Duodenal mucosa (tissue), 2 donors: Measurements from ENCODE around the gene LMNB1.
"Not testable (repeated sequence)": the region's sequence is repeated elsewhere in the genome, so short reads cannot be mapped to it uniquely, and the experiment has no call there.

ENCODE experiments used
- H3K27ac ChIP-seq: one replicate; pipeline ENCODE4 v1.7.0; 2013; ENCODE audit warnings: low read depth, low read length
- H3K27me3 ChIP-seq, 2 donors: one replicate each; pipeline ENCODE4 v1.7.0; 2013; ENCODE audit warnings: low read length in 2 of 2, control low read depth in 1 of 2; ENCODE audit not compliant: insufficient read depth in 2 of 2, control insufficient read depth in 1 of 2
- H3K36me3 ChIP-seq, 2 donors: one replicate each; pipeline ENCODE4 v1.7.0; 2013; ENCODE audit warnings: low read length in 2 of 2, control low read depth in 1 of 2; ENCODE audit not compliant: insufficient read depth in 2 of 2, control insufficient read depth in 1 of 2
- H3K4me1 ChIP-seq, 2 donors: one replicate each; pipeline ENCODE4 v1.7.0; 2013; ENCODE audit warnings: low read length in 2 of 2, control low read depth in 1 of 2; ENCODE audit not compliant: insufficient read depth in 2 of 2, control insufficient read depth in 1 of 2
- H3K4me3 ChIP-seq, 2 donors: one replicate each; pipeline ENCODE4 v1.7.0; 2013; ENCODE audit warnings: low read length in 2 of 2, low read depth in 1 of 2
- H3K9ac ChIP-seq, 2 donors: one replicate each; pipeline ENCODE4 v1.7.0; 2013; ENCODE audit warnings: low read length in 2 of 2, low read depth in 1 of 2
- H3K9me3 ChIP-seq, 2 donors: one replicate each; pipeline ENCODE4 v1.7.0; 2013; ENCODE audit warnings: low read length in 2 of 2, control low read depth in 1 of 2; ENCODE audit not compliant: control insufficient read depth in 1 of 2

The LMNB1 gene

GRCh38 chr5:126843375-126843774 is 66.4 kb downstream of the LMNB1 start:
- H3K4me1 ChIP-seq, H3K9me3 ChIP-seq, H3K9ac ChIP-seq, H3K27ac ChIP-seq, H3K36me3 ChIP-seq, H3K4me3 ChIP-seq, H3K27me3 ChIP-seq: not testable (repeated sequence)

GRCh38 chr5:126845470-126846070 is 68.6 kb downstream of the LMNB1 start:
- H3K27ac ChIP-seq, H3K27me3 ChIP-seq, H3K9me3 ChIP-seq, H3K36me3 ChIP-seq, H3K9ac ChIP-seq: not testable (repeated sequence)
- H3K4me3 ChIP-seq = peak overlapping the region; percentile 43 to 53
- H3K4me1 ChIP-seq = peaks cover 12 to 16% of the 10 kb centered on the region in 2 donors

- Histone ChIP-seq H3K4me3 (no peak overlapping the region), H3K27me3 (no peaks in the 10 kb centered on the region), H3K9ac (no peak overlapping the region), H3K4me1 (peaks cover 12 to 16% of the 10 kb centered on the region in 2 donors), H3K9me3 (no peaks in the 10 kb centered on the region), H3K36me3 (no peaks in the 10 kb centered on the region), H3K27ac (no peak overlapping the region)
Measured at GRCh38 chr5:126846344-126846743, 69.4 kb downstream of the LMNB1 start.

- H3K4me3 ChIP-seq = no peak overlapping the region
- no peaks in the 10 kb centered on the region for H3K9me3 ChIP-seq
- peaks cover 12 to 16% of the 10 kb centered on the region in 2 donors for H3K4me1 ChIP-seq
- H3K27me3 ChIP-seq = no peaks in the 10 kb centered on the region
- H3K9ac ChIP-seq = no peak overlapping the region
- H3K36me3 ChIP-seq = no peaks in the 10 kb centered on the region
- H3K27ac ChIP-seq = no peak overlapping the region
Measured at GRCh38 chr5:126846744-126847455, 70.0 kb downstream of the LMNB1 start.

GRCh38 chr5:126847456-126847820 is 70.5 kb downstream of the LMNB1 start:
- no peaks in the 10 kb centered on the region for H3K36me3 ChIP-seq
- H3K9me3 ChIP-seq = no peaks in the 10 kb centered on the region
- H3K4me3 ChIP-seq = no peak overlapping the region
- no peaks in the 10 kb centered on the region for H3K27me3 ChIP-seq
- H3K27ac ChIP-seq = no peak overlapping the region
- peaks cover 12 to 17% of the 10 kb centered on the region in 2 donors for H3K4me1 ChIP-seq
- H3K9ac ChIP-seq = no peak overlapping the region

GRCh38 chr5:126847826-126848251 is 70.9 kb downstream of the LMNB1 start:
- H3K27ac ChIP-seq = no peak overlapping the region

GRCh38 chr5:126848253-126848652 is 71.3 kb downstream of the LMNB1 start:
- Histone ChIP-seq H3K27ac (no peak overlapping the region), H3K9ac (no peak overlapping the region), H3K4me1 (peaks cover 12 to 24% of the 10 kb centered on the region in 2 donors), H3K4me3 (no peak overlapping the region), H3K27me3 (no peaks in the 10 kb centered on the region), H3K9me3 (no peaks in the 10 kb centered on the region), H3K36me3 (no peaks in the 10 kb centered on the region)

More at GRCh38 chr5:126847826-126848251, 70.9 kb downstream of the LMNB1 start:
- Histone ChIP-seq H3K9me3 (no peaks in the 10 kb centered on the region), H3K9ac (no peak overlapping the region), H3K36me3 (no peaks in the 10 kb centered on the region), H3K27me3 (no peaks in the 10 kb centered on the region), H3K4me1 (peaks cover 12 to 21% of the 10 kb centered on the region in 2 donors), H3K4me3 (no peak overlapping the region)

- H3K4me3 ChIP-seq = no peak overlapping the region
- H3K4me1 ChIP-seq = peaks cover 12 to 24% of the 10 kb centered on the region in 2 donors
- H3K27ac ChIP-seq = no peak overlapping the region
- H3K9me3 ChIP-seq = no peaks in the 10 kb centered on the region
- no peaks in the 10 kb centered on the region for H3K36me3 ChIP-seq
- no peaks in the 10 kb centered on the region for H3K27me3 ChIP-seq
- no peak overlapping the region for H3K9ac ChIP-seq
Measured at GRCh38 chr5:126849101-126849678, 72.3 kb downstream of the LMNB1 start.

- H3K9ac ChIP-seq = no peak overlapping the region
- no peaks in the 10 kb centered on the region for H3K36me3 ChIP-seq
- no peaks in the 10 kb centered on the region for H3K27me3 ChIP-seq
- no peak overlapping the region for H3K27ac ChIP-seq
- no peak overlapping the region for H3K4me3 ChIP-seq
- H3K9me3 ChIP-seq = no peaks in the 10 kb centered on the region
- peaks cover 8 to 16% of the 10 kb centered on the region in 2 donors for H3K4me1 ChIP-seq
Measured at GRCh38 chr5:126851501-126852011, 74.6 kb downstream of the LMNB1 start.

- H3K27ac ChIP-seq = no peak overlapping the region
- no peak overlapping the region for H3K9ac ChIP-seq
- H3K4me1 ChIP-seq = peaks cover 8 to 16% of the 10 kb centered on the region in 2 donors
- H3K9me3 ChIP-seq = no peaks in the 10 kb centered on the region
- no peaks in the 10 kb centered on the region for H3K36me3 ChIP-seq
- H3K4me3 ChIP-seq = no peak overlapping the region
- H3K27me3 ChIP-seq = no peaks in the 10 kb centered on the region
Measured at GRCh38 chr5:126852091-126852571, 75.2 kb downstream of the LMNB1 start.
